Type B pancreatic cell (in vitro differentiated cells): ENCODE data around the gene NMNAT2. TPM values are rescaled to one million over a fixed set of nuclear protein-coding genes. Genes with fewer than 3 reads are reported as not detected.

Experiments
- DNase-seq: peaks from one replicate; pipeline ENCODE4 v3.0.0; 2021; ENCODE audit warnings: mixed read lengths; ENCODE audit not compliant: unreplicated experiment; ENCODE audit errors: extremely low spot score
- H3K27ac Mint-ChIP-seq: 2 replicates; pipeline ENCODE4 v1.8.0; 2021; ENCODE audit warnings: mild to moderate bottlenecking, mixed read lengths
- H3K27me3 Mint-ChIP-seq: 2 replicates; pipeline ENCODE4 v1.8.0; 2021; ENCODE audit warnings: mixed read lengths
- H3K36me3 Mint-ChIP-seq: 2 replicates; pipeline ENCODE4 v1.8.0; 2021; ENCODE audit warnings: mixed read lengths
- H3K4me1 Mint-ChIP-seq: one replicate; pipeline ENCODE4 v1.8.0; 2021; ENCODE audit warnings: mixed read lengths; ENCODE audit not compliant: unreplicated experiment
- H3K4me3 Mint-ChIP-seq: 2 replicates; pipeline ENCODE4 v1.8.0; 2021; ENCODE audit warnings: mild to moderate bottlenecking, mixed read lengths
- H3K9me3 Mint-ChIP-seq: 2 replicates; pipeline ENCODE4 v1.8.0; 2021; ENCODE audit warnings: mixed read lengths
- CTCF ChIP-seq: fragments of 200-600 bp; sonication (generic); conservative IDR thresholded peaks from 2 replicates; pipeline ENCODE4 v1.5.0; 2021; ENCODE audit warnings: antibody characterized with exemption, mild to moderate bottlenecking
- total RNA-seq: library from RNA; stranded (reverse); gene quantifications from 2 replicates; pipeline ENCODE4 v1.2.1, GENCODE V29; 2021; ENCODE audit warnings: low replicate concordance

NMNAT2 gene
- total RNA-seq, 1 donor from 2014 or later: 3.7 TPM

GRCh38 chr1:183248989-183249691 lies 169.0 kb downstream of the NMNAT2 start:
- peak; percentile 36 for DNase-seq
- no peak for TF ChIP-seq CTCF
- Mint-ChIP-seq H3K4me3 (no peak overlapping the region), H3K9me3 (peaks cover 12% of the 10 kb centered on the region), H3K36me3 (no peaks in the 10 kb centered on the region), H3K27me3 (no peaks in the 10 kb centered on the region), H3K4me1 (no peaks in the 10 kb centered on the region), H3K27ac (no peak overlapping the region)

DNA sequence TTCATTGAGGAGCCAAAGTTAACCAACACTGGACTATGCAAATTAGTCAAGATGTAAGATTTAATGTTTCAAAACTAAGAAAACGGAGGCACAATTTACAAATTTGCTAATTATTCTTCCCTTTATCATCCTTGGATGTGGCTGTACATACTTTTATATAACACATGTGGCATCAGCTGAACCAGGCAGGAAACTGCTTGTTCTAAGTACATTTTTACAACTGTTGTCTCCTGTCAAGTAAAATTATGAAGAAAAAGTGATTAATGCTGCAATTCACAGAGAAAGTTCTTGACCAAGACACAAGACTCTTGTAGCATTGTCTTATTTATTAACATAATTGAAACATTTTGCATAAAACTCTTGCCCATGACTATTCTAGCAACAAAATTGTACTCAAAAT lies 170.2 kb downstream of the NMNAT2 start:
- no peak overlapping the region for H3K27ac Mint-ChIP-seq
- H3K27me3 Mint-ChIP-seq: no peaks in the 10 kb centered on the region
- H3K9me3 Mint-ChIP-seq: peaks cover 12% of the 10 kb centered on the region
- no peaks in the 10 kb centered on the region for H3K4me1 Mint-ChIP-seq
- no peak for TF ChIP-seq CTCF
- H3K4me3 Mint-ChIP-seq: no peak overlapping the region
- no peak for DNase-seq
- no peaks in the 10 kb centered on the region for H3K36me3 Mint-ChIP-seq

GRCh38 chr1:183247484-183247883 lies 170.7 kb downstream of the NMNAT2 start:
- H3K27me3 Mint-ChIP-seq: no peaks in the 10 kb centered on the region
- H3K4me1 Mint-ChIP-seq: no peaks in the 10 kb centered on the region

DNA sequence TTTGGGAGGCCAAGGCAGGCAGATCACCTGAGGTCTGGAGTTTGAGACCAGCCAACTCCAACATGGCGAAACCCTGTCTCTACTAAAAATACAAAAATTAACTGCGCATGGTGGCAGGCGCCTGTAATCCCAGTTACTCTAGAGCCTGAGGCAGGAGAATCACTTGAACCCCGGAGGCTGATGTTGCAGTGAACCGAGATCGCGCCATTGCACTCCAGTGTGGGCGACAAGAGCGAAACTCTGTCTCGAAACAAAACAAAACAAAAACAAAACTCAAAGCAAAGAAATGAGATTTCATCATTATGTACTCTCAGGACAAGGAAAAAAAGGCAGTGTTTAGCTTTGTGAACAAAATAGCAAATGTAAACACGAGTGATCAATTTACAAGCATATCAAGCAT lies 171.1 kb downstream of the NMNAT2 start:
- Mint-ChIP-seq H3K4me1 (no peaks in the 10 kb centered on the region), H3K27me3 (no peaks in the 10 kb centered on the region), H3K9me3 (peaks cover 12% of the 10 kb centered on the region), H3K27ac (no peak overlapping the region), H3K4me3 (no peak overlapping the region), H3K36me3 (peaks cover 2% of the 10 kb centered on the region)
- TF ChIP-seq CTCF: no peak
- no peak for DNase-seq

More at GRCh38 chr1:183247484-183247883, 170.7 kb downstream of the NMNAT2 start:
- no peak overlapping the region for H3K27ac Mint-ChIP-seq
- H3K4me3 Mint-ChIP-seq: no peak overlapping the region
- peaks cover 12% of the 10 kb centered on the region for H3K9me3 Mint-ChIP-seq
- H3K36me3 Mint-ChIP-seq: no peaks in the 10 kb centered on the region
- no peak for DNase-seq
- no peak for TF ChIP-seq CTCF

DNA sequence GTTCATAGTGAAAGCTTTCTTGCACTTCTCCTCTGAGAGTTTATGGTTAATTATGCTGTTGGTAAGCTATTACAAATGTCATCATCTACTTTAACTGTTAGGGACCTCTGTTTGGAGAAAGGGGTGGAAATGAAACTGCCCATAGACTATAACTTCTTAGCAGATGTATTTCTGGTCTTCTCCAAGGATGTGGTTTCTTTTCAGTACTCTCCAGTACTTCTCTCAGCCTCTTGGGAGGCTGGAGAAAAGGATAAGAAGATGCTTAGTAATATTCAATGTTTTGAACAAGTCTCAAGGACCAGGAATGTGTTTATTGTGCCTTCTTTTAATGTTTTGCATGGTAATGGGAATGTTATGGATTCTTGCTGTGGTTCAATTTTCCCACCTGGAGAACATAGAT lies 171.7 kb downstream of the NMNAT2 start:
- TF ChIP-seq CTCF: no peak
- H3K27me3 Mint-ChIP-seq: no peaks in the 10 kb centered on the region
- no peak overlapping the region for H3K27ac Mint-ChIP-seq
- no peaks in the 10 kb centered on the region for H3K4me1 Mint-ChIP-seq
- DNase-seq: no peak
- peaks cover 6% of the 10 kb centered on the region for H3K9me3 Mint-ChIP-seq
- peaks cover 4% of the 10 kb centered on the region for H3K36me3 Mint-ChIP-seq
- H3K4me3 Mint-ChIP-seq: no peak overlapping the region
